Daoy (cell line): Measurements from ENCODE around the gene PRLR. TPM values are rescaled to one million over a fixed set of nuclear protein-coding genes. Genes with fewer than 3 reads are reported as not detected.
"Not testable (repeated sequence)": the region's sequence is repeated elsewhere in the genome, so short reads cannot be mapped to it uniquely, and the experiment has no call there.

Experiments
- DNase-seq: peaks from one replicate; pipeline ENCODE4 v3.0.0-alpha.2; 2015; ENCODE audit warnings: low read depth
- total RNA-seq: library from RNA; depleted of rRNA; stranded (reverse); fragments of >200 nt; shearing (Covaris generic); gene quantifications from 2 replicates; pipeline ENCODE4 v1.2.3, GENCODE V29; 2014; rRNA removed

The PRLR gene
- 0.29 and 1.2 TPM in 2 replicates for total RNA-seq

DNA sequence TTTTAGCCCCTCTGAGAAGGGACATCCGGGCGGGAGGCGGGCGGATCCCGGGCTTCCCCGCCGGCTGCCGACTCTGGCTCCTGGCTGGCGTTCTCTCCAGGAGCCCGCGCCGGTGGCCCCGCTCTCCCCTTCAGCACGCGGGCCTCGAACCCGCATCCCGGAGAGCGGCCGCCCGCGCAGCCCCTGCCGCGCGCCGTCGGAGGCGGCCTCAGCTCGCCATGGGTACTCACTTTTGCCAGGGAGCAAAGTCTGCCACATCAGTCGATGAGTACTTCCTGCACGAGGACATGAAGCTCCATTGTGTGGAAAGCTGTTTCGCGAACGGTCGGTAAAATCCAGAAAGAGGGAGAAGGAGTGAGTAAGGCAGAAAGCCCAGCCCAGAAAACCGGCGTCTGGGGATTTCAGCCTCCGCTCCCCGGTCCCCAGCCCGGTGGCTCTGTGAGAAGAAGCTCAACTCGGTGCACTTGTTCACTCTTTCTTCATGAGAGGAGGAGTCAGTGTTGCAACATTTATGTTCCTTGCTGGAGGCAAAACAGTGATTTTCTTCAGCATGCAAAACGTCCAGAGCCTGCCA, at the start of gene PRLR:
Gene PRLR, minus strand, starts transcription at position 450 of the 574 bp plus-strand sequence. CDS start 140,867 bp downstream, outside the sequence.
- peak; percentile 29 for DNase-seq

DNA sequence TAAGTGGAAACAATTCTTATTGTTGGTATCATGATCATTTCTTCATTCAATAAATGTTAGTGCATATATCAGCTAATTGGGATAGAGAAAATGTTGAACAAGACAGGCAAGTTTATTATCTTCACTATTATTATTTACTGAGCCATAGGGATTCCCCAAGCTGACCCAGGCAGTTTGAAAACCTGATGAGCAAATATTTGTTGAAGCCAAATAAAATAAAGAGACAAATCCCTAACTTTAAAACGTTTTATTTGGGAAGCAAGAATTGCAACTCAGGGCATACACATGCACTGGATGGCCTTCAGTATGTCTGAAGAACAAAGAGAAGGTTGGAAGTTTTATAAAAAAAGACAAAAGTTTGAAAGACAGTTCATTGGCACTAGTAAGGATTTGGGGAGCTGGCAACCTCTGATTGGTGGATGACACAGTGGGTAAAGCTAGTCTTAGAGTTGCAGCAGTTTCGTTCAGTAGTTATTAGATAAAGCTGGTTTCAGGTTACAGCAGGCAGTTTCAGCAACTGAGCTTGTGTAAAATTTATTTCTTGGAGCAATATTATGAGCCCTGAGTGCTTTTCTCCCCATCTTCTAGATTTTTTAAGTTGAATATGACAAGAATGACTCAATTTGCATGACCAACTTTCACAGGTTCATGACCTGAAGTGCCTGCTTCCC, 44.7 kb upstream of the PRLR start:
- DNase-seq, result no peak

- no peak for DNase-seq
Measured at GRCh38 chr5:35269006-35269405, 38.7 kb upstream of the PRLR start.

DNA sequence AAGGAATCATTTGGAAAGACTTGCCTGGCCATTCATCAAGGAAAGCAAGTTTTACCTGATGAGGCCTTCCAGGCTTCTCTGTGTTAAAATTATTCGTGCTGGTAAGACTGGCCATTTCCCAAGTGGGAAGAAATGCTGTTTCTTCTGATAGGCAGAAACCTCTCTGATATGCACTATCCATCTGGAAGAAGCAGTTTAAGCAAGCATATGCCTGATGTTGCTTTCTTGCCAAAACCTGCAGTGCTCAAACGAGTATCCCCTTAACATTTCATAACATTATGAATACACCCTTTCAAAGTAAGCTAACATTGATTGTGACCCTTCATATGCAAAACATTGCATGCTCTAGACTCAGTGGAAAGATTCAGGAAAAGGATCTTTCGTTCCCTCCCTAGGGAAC, 36.0 kb upstream of the PRLR start:
- DNase-seq, result no peak

DNA sequence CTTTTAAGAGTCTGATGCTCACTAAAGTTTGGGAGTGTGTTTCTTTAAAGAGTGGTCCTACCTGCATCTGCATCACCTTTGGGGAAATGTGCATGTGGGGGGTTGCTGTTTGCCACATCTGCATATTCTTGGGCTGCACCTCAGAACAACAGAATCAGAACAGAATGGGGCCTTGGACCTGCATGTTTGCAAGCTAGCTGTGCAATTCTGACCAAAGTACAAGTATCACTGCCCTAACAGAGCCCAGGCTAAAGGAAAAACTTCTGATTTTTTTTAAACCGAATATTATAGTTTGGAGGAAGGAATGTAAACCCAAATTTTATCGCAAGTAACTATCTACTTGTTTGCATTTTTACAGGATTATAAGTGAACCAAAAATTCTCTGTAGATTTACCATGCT, 34.2 kb upstream of the PRLR start:
- DNase-seq, result no peak

DNA sequence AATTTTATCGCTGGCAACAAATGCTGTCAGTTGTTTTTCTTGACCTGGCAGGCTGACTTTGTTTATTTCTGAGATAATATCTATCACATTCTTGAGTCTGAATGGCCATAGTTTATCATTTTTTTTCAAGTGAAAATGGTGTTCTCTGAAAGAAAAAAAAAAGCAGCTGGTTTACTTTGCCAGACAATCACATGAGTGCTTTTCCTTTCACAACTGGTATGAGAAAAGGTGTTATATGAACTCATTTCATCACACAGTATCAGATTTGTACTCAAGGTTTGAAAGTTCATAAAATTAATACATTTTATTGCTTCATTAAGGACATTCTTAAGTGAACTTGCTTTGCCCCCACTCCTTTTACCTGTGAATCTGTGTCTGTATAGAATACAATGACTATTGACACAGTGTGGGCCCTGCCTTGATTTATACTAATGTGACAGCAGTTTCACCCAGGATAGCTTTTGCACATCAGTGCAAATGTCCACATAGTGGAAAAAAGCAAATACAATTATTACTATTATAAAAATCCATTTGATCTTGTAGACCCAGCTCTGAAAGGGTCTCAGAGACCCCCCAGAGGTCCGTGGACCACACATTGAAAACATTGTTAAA, 33.1 kb upstream of the PRLR start:
- DNase-seq, result no peak

- DNase-seq, result no peak
Measured at GRCh38 chr5:35253582-35253981, 23.3 kb upstream of the PRLR start.

DNA sequence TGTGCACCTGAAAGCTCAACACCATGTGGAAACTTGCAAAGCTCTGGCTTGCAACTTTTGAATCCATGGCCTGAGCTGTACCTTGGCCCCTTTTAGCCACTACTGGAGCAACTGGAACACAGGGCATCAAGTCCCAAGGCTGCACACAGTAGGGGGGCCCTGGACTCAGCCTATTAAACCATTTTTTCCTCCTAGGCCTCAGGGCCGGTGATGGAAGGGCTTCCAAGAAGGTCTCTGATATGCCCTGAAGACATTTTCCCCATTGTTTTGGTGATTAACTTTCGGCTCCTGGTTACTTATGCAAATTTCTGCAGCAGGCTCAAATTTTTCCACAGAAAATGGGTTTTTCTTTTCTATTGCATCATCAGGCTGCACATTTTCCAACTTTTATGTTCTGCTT, 22.7 kb upstream of the PRLR start:
- no peak for DNase-seq

DNA sequence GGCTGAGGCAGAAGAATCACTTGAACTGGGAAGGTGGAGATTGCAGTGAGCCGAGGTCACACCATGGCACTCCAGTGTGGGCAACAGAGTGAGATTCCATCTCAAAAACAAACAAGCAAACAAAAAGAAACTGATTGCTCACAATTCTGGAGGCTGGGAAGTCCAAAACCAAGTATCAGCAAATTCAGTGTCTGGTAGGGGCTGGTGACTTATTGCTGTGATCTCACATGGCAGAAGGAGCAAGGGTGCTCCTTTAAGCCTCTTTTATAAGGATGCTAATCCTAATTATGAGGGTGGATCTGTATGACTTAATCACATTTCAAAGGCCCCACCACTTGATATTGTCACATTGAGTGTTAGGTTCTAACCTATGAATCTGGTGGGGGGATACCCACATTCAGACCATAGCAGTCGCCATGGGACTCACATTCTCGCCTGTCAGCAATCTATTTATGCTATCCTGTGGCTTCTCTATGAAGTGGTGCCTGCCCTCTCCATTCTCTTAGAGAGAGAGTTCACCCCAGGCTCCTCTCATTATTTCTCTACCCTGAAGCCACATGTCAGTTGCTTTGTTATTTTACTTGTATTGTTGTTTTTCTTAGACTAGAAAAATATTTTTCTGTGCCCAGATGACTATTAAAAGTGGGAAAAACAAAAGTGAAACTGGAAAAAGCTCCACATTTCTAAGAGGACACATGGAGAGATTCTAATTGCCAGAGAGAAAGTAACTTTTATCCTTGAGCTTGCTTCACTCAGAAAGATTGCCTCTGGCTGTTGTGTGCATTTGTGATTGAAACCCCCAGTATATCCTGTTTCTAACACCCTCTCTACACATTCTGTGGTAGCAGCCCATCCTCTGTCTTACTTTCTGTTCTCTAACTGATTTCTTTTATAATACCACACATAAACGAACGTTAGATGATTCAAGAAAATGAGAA, 18.8 kb upstream of the PRLR start:
- DNase-seq, result peak; percentile 14

DNA sequence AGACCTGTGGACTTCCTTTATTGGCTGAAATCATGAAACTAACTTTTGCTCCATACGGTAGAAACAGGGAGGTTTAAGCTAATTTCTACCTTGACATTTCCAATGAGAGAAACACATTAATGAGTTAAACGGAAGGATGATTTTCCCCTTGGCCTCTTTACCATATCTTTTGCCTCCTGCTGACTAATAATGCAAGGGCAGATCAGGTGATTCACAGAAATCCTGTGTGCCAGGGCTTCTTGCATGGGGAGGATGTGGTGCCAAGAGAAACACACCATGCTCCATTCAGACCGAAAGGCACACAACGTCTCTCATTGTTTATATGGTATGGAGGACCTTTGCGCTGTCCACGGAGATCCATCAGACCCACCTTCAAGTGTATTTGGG, 17.4 kb upstream of the PRLR start:
- DNase-seq, result peak; percentile 67

- peak; percentile 44 for DNase-seq
Measured at GRCh38 chr5:35246900-35247647, 16.8 kb upstream of the PRLR start.

DNA sequence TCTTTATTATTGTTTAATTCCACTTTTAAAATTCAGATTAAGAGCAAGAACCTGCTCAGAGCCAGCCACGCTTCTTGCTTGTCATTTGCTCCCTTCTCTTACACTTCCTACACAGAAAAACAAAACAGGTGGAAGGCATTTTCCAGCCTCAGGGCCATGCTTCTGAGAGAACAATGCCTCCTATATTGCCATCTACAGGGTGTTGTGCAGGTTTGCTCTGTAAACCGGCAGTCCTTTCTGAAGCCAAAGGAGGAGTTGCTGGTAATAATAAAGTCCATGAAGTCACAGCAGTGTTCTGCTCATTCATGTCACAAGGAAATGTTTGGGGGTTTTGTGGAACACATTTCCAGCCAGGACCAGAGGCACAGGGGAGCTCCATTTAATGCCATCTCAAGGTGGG, 16.1 kb upstream of the PRLR start:
- no peak for DNase-seq

DNA sequence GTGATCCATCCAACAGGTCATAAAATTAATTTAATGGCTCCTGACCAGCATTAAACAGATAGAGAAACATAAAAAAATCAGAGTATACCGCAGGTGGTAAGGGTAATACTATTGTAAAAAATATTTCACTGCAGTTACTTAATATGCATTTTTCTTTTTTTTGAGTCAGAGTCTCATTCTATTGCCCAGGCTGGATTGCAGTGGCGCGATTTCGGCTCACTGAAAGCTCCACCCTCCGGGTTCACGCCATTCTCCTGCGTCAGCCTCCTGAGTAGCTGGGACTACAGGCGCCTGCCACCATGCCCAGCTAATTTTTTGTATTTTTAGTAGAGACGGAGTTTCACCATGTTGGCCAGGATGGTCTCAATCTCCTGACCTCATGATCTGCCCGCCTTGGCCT, 15.1 kb upstream of the PRLR start:
- DNase-seq, result not testable (repeated sequence)

GRCh38 chr5:35244171-35244570, 13.9 kb upstream of the PRLR start:
- DNase-seq, result no peak

- DNase-seq, result no peak
Measured at GRCh38 chr5:35242702-35243258, 12.5 kb upstream of the PRLR start.

- no peak for DNase-seq
Measured at GRCh38 chr5:35240892-35241291, 10.6 kb upstream of the PRLR start.

DNA sequence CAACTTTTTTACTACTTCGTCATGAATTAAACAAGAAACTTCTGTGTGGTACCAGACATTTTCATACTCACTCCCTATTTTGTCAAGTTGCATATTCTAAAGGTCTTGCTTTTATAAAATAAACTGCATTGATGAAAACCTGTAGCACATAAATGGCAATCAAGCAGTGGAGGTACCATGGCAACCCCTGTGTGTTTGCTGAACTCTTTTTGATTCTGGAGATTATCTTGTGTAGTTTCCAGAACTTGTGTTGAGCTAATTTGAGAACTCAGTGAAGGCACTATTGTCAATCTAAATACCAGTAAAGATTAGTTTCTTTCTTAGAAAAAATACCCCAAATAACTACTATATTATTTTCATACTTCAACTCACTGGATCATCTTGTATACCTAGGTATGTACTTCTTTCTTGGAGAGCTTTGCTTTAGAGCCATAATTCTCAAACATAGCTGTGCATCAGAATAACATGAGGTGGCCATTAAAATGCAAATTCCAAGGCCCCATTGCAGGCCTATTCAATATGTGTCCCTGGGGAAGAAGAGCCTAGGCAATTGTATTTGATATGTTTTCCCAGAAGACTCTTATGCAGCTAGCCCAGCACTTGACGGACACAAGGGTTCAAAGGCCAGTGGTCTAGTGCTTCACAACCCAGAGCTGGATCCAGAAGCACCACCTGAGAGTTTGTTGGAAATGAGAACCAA, 9.8 kb upstream of the PRLR start:
- no peak for DNase-seq

DNA sequence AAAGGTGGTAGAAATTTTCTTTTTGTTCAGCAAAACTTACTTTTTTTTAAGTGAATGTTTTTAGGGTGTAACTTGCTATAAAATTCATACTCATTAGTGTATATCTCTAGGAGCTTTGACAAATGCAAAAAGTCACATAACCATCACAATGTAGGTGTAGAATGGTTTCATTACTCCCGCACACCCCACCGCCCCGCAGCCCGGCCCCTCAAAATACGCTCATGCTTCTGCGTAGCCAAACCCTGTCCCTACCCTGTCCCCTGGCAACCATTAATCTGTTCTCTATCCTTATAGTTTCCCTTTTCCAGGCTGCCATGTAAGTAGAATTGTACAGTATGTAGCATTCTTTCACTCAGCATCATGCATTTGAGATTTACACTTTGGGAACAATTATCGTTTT, 9.2 kb upstream of the PRLR start:
- DNase-seq, result no peak

DNA sequence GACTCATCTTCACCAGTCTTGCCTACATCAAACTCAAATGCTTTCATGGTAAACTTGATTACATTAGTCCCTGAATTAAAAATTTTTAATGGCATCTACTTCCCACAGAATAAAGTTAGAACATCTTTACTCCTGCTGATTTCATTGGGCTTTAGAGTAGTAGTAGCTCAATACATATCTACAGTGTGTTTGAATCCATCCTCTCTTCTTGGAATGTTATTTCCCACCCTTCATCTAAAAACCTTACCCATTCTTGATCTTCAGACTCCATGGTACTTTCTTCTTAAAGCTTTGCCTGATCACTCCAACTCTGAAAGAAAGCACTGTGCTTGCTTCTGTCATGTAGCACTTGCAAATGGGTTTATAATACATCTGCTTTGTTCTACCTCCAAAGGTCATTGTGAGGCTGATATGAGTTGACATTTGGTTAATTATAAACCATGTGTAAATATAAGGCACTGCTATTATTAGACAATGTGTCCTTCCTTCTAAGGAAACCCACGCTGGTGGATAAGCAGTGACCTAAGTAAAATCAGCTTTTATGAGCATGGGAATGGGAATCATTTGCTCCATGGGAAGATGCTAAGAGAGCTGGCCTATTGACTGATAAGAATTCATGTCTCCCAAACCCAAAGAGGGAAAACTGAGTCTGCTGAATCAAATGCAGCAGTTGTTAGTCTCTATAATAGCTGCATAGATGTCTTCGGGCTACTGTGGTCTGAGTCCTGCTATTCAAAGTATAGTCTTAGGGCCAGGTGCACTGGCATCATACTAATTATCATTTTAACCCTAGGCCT, 7.5 kb upstream of the PRLR start:
- no peak for DNase-seq

- DNase-seq, result no peak
Measured at GRCh38 chr5:35236770-35237169, 6.5 kb upstream of the PRLR start.
